NCI-H345 treated with DMSO at 0.1 percent for 48 hours (cell line): Measurements from ENCODE around the gene PSMA2.
A peak's percentile ranks its signal among the peaks of the same experiment; 100 is the strongest.

ENCODE experiments used
- DNase-seq: peaks from one replicate; lab custom pipeline; 2025; ENCODE audit not compliant: unreplicated experiment; lab: John Stamatoyannopoulos, UW

Gene PSMA2

GRCh38 chr7:42940985-42941847, 9.2 kb upstream of the PSMA2 start:
- DNase-seq, result peak; percentile 79

- no peak for DNase-seq
Measured at GRCh38 chr7:42939457-42940240, 7.7 kb upstream of the PSMA2 start.

GRCh38 chr7:42935861-42936260, 3.9 kb upstream of the PSMA2 start:
- DNase-seq, result no peak

GRCh38 chr7:42934291-42934690, 2.3 kb upstream of the PSMA2 start:
- DNase-seq, result no peak

DNA sequence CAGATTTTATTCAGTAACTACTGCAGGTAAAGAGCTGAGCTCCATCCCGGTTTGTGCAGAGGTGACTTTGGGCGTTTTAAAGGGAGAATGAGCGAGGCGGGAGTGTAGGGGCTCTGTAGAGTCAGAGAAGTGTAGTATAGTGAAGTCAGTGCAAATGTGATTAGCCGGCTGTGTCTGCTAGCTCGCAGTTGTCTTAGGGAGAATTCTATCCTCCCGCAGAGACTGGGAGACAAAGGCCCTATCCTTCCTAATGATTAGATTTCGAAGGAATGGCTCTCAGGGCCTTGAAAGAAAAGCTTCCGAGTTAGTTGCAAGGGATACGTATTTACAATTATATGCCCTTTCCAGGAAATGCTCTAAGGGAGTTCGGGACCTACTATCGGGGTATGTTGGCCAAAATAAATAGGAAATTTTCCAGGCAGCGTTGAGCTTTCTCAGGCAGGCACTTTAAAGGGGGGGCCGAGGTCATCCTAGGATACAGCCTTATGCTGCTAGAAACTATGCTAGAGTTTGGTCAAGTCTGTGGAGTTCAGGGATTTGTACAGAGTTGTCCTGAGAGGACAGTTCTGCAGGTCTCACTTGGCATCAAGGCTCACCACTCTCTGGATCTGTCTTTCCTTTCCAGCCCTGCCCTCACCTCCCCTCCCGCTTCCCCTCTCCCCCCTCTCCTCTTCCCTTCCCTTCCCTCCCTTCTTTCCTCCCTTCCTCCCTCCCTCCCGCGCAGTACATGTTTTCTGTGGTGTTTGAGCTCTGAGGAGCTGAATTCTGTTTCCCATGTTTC, 1.0 kb upstream of the PSMA2 start:
- DNase-seq, result peak; percentile 16

- DNase-seq, result no peak
Measured at GRCh38 chr7:42931447-42931833, 534 bp downstream of the PSMA2 start.

- no peak for DNase-seq
Measured at GRCh38 chr7:42930889-42931288, 1.1 kb downstream of the PSMA2 start.

- no peak for DNase-seq
Measured at GRCh38 chr7:42929449-42929848, 2.5 kb downstream of the PSMA2 start.

- DNase-seq, result no peak
Measured at GRCh38 chr7:42928754-42929153, 3.2 kb downstream of the PSMA2 start.

DNA sequence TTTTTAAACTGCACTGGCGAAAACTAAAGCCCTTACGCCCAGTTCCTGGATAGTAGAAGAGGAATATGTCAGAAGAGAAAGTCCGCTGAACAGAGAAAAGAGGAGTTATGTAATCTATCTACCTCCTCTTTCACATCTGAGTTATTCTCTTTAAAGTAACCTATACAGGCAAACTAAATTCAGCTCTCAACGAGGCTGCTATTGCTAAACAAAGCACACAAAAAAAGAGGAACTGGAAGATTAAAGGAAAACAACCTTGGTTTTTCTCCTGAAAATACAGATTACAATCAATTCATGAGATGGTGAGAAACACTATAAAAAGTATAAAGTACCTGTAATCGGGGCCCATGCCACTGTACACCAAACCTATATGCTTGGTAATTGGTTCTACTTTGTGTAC, 5.8 kb downstream of the PSMA2 start:
- no peak for DNase-seq

DNA sequence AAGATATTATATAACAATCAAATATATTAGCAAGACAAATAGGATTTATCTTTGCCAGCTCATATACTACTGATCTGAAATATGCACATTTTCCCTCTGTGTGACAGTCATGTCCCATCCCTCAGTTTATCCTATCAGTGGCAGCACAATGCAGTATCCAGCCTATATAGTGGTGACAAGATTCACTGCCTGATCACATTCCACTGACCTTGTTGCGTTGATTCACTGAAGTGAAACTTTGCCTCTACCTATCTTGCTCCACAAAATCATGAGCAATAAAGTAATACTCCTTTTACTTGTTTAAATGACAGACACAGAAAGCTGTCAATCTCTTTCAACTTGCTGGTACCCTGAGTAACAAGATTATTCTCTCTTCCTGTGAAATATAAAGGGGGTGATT, 6.3 kb downstream of the PSMA2 start:
- no peak for DNase-seq

GRCh38 chr7:42924223-42924838, 7.6 kb downstream of the PSMA2 start:
- DNase-seq, result no peak

GRCh38 chr7:42922017-42922753, 9.8 kb downstream of the PSMA2 start:
- DNase-seq, result no peak

DNA sequence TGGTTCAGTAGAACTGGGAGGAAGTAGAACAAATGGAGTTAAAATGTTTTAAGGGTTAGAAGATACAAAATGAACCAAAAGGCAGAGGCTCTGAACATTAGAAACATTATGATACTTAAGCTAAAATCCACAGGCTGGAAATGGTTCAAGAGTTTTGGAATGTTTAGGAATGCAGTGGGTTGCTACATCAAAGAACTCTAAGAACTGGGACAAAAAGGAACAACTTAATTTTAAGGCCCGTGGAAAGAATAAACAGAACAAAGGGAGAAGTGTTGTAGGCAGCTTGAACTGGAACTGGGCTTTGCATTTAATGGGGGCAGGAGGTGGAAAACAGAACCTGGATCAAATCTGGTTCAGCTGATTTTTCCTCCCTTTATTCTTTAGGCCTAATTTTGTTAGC, 16.6 kb downstream of the PSMA2 start:
- DNase-seq, result no peak

DNA sequence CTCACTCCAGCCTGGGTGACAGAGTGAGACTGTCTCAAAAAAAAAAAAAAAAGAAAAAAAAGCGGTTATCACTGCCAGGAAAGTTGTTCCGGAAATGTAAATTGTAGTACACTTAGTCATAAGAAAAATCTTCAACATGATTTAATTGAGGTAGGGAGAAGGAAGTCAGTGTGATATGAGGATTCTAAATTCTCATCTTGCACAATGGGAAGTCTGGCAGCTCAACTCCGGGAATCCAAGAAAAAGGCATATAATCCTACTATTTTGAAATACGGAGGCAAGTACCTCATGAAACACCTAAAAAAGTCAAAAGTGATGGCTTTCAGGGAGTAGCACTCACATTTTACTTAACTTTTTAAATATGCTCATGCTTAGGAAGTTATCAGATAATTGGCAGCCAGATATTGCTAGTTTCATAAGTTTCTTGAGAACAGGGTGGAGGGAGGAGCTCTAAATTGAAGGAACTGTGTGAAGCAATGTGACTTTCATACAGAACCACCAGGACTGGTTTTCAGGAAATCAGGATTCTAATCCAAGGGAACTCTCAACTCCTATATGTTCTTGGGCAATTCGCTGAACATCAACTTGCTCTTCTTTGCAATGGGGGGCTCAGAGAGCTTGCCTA, 17.4 kb downstream of the PSMA2 start:
- DNase-seq, result no peak

DNA sequence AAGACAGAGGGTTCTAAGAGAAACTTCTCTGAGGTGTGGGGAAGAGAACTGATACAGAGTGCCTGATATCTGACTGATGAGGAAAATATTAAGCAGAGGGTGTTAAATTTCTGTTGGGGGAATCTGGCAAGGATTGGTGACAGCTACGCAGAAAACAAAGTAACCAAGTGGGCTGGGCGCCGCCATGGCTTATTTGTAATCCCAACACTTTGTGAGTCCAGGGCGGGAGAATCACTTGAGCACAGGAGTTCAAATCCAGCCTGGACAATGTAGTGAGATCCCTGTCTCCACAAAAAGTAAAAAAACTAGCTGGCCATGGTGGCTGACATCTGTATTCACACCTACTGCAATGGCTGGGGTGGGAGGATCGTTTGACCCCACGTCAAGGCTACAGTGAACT, 18.0 kb downstream of the PSMA2 start:
- no peak for DNase-seq

- no peak for DNase-seq
Measured at GRCh38 chr7:42913591-42913990, 18.4 kb downstream of the PSMA2 start.

GRCh38 chr7:42911454-42912447, 20.2 kb downstream of the PSMA2 start, which contains the start of gene C7orf25:
TSS of gene C7orf25 (minus strand) at chr7:42912070. CDS start at chr7:42910900, 1,170 bp downstream.
- DNase-seq, result peak; percentile 91

- DNase-seq, result no peak
Measured at GRCh38 chr7:42910306-42910705, 21.7 kb downstream of the PSMA2 start.
